Ishikawa (cell line): ENCODE data around the gene UTP20.

Experiments
- CEBPB ChIP-seq: IDR thresholded peaks from 2 replicates; pipeline ENCODE4 v1.6.1; 2012
- CREB1 ChIP-seq: IDR thresholded peaks from 2 replicates; pipeline ENCODE4 v1.6.1; 2012; ENCODE audit warnings: low read depth
- EGR1 ChIP-seq: IDR thresholded peaks from 2 replicates; pipeline ENCODE4 v1.6.1; 2012
- EP300 ChIP-seq: IDR thresholded peaks from 2 replicates; pipeline ENCODE4 v1.6.1; 2012; ENCODE audit warnings: borderline replicate concordance
- FOXM1 ChIP-seq: IDR thresholded peaks from 2 replicates; pipeline ENCODE4 v1.6.1; 2012; ENCODE audit warnings: low read depth, borderline replicate concordance
- MAX ChIP-seq: IDR thresholded peaks from 2 replicates; pipeline ENCODE4 v1.6.1; 2012
- NFIC ChIP-seq: IDR thresholded peaks from 2 replicates; pipeline ENCODE4 v1.6.1; 2012
- RAD21 ChIP-seq: IDR thresholded peaks from 2 replicates; pipeline ENCODE4 v1.6.1; 2012; ENCODE audit warnings: low read depth
- REST ChIP-seq: IDR thresholded peaks from 2 replicates; pipeline ENCODE4 v1.6.1; 2012; ENCODE audit warnings: low read depth, mild to moderate bottlenecking
- TAF1 ChIP-seq: IDR thresholded peaks from 2 replicates; pipeline ENCODE4 v1.6.1; 2012; ENCODE audit warnings: low read depth, mild to moderate bottlenecking
- TCF12 ChIP-seq: IDR thresholded peaks from 2 replicates; pipeline ENCODE4 v1.6.1; 2012; ENCODE audit warnings: low read depth
- TEAD4 ChIP-seq: IDR thresholded peaks from 2 replicates; pipeline ENCODE4 v1.6.1; 2012
- USF1 ChIP-seq: IDR thresholded peaks from 2 replicates; pipeline ENCODE4 v1.6.1; 2012
- YY1 ChIP-seq: IDR thresholded peaks from 2 replicates; pipeline ENCODE4 v1.6.1; 2012; ENCODE audit warnings: low read depth
- ZBTB7A ChIP-seq: IDR thresholded peaks from 2 replicates; pipeline ENCODE4 v1.6.1; 2012; ENCODE audit warnings: low read depth

The UTP20 gene

GRCh38 chr12:101407049-101407435 lies 127.1 kb downstream of the UTP20 start:
- TF ChIP-seq CREB1 (no peak), RAD21 (no peak), YY1 (no peak), TEAD4 (no peak), REST (no peak), MAX (no peak), TCF12 (no peak)

- TF ChIP-seq EGR1 (peak; percentile 96), CEBPB (peak; percentile 4; the same call in 1 of the 2 replicates), YY1 (no peak), RAD21 (no peak), CREB1 (peak; percentile 64), EP300 (peak; percentile 69), MAX (peak; percentile 87), ZBTB7A (0 out of 2 replicates have a peak, but pooled peaks have one; percentile 20), REST (no peak), NFIC (0 out of 2 replicates have a peak, but pooled peaks have one; percentile 48), TEAD4 (peak; percentile 9; the same call in 1 of the 2 replicates), TCF12 (peak; percentile 58), TAF1 (peak; percentile 82), USF1 (peak; percentile 30; the same call in 1 of the 2 replicates), FOXM1 (no peak)
Observed at GRCh38 chr12:101407436-101408345, 127.8 kb downstream of the UTP20 start, which contains the start of gene ARL1. TSS of gene ARL1 (minus strand) at chr12:101407772. CDS start at chr12:101407645, 127 bp downstream.

GRCh38 chr12:101414533-101415119 lies 134.7 kb downstream of the UTP20 start:
- peak; percentile 74 for TF ChIP-seq RAD21
- TF ChIP-seq ZBTB7A: no peak

- TF ChIP-seq TEAD4: no peak
- no peak for TF ChIP-seq REST
- no peak for TF ChIP-seq ZBTB7A
- no peak for TF ChIP-seq TAF1
- no peak for TF ChIP-seq EGR1
- no peak for TF ChIP-seq TCF12
- TF ChIP-seq EP300: no peak
- TF ChIP-seq RAD21: no peak
- no peak for TF ChIP-seq CEBPB
- no peak for TF ChIP-seq NFIC
- no peak for TF ChIP-seq YY1
Observed at GRCh38 chr12:101415228-101415627, 135.3 kb downstream of the UTP20 start.

GRCh38 chr12:101424620-101425019 lies 144.7 kb downstream of the UTP20 start:
- TF ChIP-seq EGR1 (no peak), EP300 (no peak), RAD21 (no peak), CEBPB (no peak), TCF12 (no peak), YY1 (no peak), CREB1 (no peak), USF1 (no peak), ZBTB7A (no peak), TEAD4 (no peak), TAF1 (no peak), MAX (no peak)
